SHP77 treated with DMSO at 0.1 percent for 48 hours (cell line): Measurements from ENCODE around the gene ZNRF3.
"Not testable (repeated sequence)": the region's sequence is repeated elsewhere in the genome, so short reads cannot be mapped to it uniquely, and the experiment has no call there.

Experiments
- DNase-seq: peaks from one replicate; lab custom pipeline; 2025; lab: John Stamatoyannopoulos, UW

The ZNRF3 gene

GRCh38 chr22:28882878-28883656 is at the start of gene ZNRF3:
Gene ZNRF3 (plus strand): TSS chr22:28883572. CDS start chr22:28883767, 195 bp downstream.
- DNase-seq = peak; percentile 22

GRCh38 chr22:28835630-28836189 is 47.7 kb upstream of the ZNRF3 start:
- no peak for DNase-seq

GRCh38 chr22:28837640-28838039 is 45.7 kb upstream of the ZNRF3 start:
- no peak for DNase-seq

GRCh38 chr22:28838971-28839370 is 44.4 kb upstream of the ZNRF3 start:
- DNase-seq = no peak

- DNase-seq = no peak
Measured at GRCh38 chr22:28841111-28841510, 42.3 kb upstream of the ZNRF3 start.

GRCh38 chr22:28843633-28844032 is 39.7 kb upstream of the ZNRF3 start:
- DNase-seq = no peak

GRCh38 chr22:28844277-28844676 is 39.1 kb upstream of the ZNRF3 start:
- DNase-seq = not testable (repeated sequence)

GRCh38 chr22:28846994-28847393 is 36.4 kb upstream of the ZNRF3 start:
- DNase-seq = no peak

- DNase-seq = no peak
Measured at GRCh38 chr22:28855355-28856094, 27.8 kb upstream of the ZNRF3 start.

GRCh38 chr22:28856095-28856455 is 27.3 kb upstream of the ZNRF3 start:
- DNase-seq = no peak

- DNase-seq = no peak
Measured at GRCh38 chr22:28857288-28857687, 26.1 kb upstream of the ZNRF3 start.

- no peak for DNase-seq
Measured at GRCh38 chr22:28864878-28865596, 18.3 kb upstream of the ZNRF3 start.

- no peak for DNase-seq
Measured at GRCh38 chr22:28867191-28867590, 16.2 kb upstream of the ZNRF3 start.

- not testable (repeated sequence) for DNase-seq
Measured at GRCh38 chr22:28868389-28868788, 15.0 kb upstream of the ZNRF3 start.

GRCh38 chr22:28869736-28870135 is 13.6 kb upstream of the ZNRF3 start:
- DNase-seq = no peak

- no peak for DNase-seq
Measured at GRCh38 chr22:28873183-28873963, 10.0 kb upstream of the ZNRF3 start.

GRCh38 chr22:28874061-28874460 is 9.3 kb upstream of the ZNRF3 start:
- no peak for DNase-seq

- no peak for DNase-seq
Measured at GRCh38 chr22:28874811-28875320, 8.5 kb upstream of the ZNRF3 start.

- no peak for DNase-seq
Measured at GRCh38 chr22:28882545-28882877, 861 bp upstream of the ZNRF3 start.

GRCh38 chr22:28883657-28883916 is 215 bp downstream of the ZNRF3 start:
- DNase-seq = no peak

- no peak for DNase-seq
Measured at GRCh38 chr22:28883917-28884746, 760 bp downstream of the ZNRF3 start.
